DMS 273 treated with DMSO at 0.1 percent for 48 hours (cell line): ENCODE measurements around the gene ZMYM2.

Source experiments
- DNase-seq: peaks from one replicate; lab custom pipeline; 2025; lab: John Stamatoyannopoulos, UW

Gene ZMYM2

GRCh38 chr13:20045950-20046548, 87.5 kb downstream of the ZMYM2 start:
- DNase-seq, result no peak

DNA sequence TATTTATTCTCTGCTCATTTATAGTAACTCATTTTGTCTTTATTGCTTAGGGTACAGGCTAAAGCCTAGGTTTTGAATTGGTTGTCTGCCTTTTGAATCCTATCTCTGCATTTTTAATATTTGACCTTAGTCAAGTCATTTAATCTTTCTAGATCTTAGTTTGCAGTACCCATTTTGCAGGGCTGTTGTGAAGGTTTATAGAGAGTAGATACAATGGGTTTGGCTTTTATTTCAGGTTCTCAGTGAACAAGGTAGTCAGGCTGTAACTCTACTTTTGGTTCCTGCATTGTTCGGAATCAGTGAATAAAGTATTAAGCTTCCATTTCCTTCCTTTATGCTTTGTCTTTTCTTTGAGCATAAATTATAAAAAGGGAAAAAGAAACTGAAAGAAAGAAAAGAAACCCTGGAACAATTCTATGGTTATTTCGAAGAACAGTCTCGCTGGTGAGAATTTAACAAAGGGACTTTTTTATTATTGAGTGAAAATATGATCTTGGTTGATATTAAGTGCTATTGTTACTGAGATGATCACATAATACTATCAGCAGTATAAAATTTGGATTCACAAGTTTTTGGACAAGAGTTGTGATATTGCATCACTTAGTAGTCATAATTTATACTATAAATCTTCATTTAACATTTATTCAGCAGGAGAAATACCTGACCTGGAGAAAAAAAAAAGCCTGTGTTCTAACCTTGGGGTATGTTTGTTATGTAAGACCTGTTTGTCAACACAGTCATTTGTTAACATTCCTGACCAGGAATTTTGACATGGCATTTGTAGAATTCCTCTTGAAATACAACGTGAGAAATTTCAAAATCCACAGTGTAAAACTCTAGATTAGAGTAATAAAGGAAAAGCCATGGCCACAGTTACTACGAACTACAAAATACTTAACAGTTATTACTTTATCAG, 91.3 kb downstream of the ZMYM2 start:
- no peak for DNase-seq

DNA sequence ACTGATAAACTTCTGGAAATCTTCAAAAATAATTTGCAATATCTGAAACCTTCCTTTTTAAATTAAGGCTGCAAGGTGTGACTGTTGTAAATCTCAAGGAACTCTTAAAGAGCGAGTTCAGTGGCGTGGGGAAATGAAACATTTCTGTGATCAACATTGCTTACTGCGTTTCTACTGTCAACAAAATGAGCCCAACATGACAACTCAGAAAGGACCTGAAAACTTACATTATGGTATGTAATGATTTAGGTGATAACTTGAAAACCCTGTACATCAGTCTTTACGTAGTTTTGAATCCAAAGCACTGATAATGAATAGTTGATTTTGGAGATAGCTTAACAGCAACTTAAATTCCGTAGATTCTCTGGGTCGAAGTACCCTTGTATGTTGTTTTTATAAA, 92.8 kb downstream of the ZMYM2 start:
- no peak for DNase-seq

DNA sequence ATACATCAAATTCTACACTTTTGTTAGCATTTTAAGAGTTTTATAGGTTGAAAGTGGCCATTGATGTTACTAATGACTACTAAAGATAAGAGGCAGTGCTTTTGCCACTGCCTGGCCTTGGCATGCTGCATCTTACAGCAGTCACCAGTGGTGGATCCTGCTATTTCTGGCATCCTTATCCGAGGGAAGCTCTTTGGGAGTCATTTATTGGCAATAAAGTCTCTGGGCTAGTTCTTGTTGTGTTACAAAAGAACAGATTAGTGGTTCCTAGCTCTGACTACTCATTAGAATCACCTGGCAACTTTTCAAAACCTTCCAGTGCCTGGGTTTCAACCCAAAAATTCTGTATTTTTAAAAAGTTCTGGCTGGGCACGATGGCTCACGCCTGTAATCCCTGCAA, 94.5 kb downstream of the ZMYM2 start:
- DNase-seq, result no peak

DNA sequence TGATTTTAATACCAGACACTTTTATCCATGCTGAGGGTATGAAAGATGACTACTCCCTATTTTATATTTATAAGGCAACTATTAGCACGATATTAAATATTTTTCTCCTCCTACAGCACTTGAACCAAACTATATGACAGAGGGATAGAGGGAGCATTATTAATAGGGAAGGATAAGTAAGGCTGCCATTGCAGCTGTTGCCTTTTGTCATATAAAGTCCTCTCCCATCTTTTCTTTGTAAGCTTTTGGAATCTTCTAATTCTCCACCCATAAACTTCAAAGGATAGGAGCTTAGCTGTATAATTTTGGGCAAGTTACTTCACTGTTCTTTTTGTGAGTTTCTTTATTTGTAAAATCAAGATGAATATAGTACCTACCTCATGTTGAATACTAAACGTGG, 95.4 kb downstream of the ZMYM2 start:
- no peak for DNase-seq

DNA sequence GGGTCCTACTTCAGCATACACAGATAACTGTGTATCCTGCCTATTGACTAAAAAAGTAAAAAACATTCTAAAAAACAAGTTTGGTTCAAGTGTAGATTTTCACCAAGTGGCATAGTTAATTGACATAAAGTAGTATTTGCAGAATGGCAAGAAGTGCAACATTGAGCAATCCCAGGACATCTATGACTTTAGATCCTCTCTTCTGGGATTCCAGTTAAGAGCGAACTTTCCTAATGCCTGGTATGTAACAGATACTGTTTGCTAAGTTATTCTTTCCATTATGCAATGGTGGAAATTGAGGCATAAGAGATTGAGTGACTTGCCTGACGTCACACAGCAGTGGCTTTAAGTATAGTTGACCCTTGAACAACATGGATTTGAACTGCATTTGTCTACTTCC, 96.1 kb downstream of the ZMYM2 start:
- DNase-seq, result no peak

DNA sequence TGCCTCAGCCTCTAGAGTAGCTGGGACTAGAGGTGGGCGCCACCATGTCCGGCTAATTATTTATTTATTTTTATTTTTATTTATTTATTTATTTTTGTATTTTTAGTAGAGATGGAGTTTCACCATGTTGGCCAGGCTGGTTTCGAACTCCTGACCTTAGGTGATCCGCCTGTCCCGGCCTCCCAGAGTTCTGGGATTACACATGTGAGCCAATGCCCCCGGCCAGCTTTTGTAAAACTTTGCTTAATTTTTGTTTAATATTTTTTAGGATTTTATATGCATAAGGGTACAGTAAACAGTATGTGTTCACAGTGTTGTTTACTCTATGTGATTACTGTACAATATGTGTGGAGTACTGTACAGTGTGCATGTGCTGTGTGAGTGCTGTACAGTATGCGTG, 98.7 kb downstream of the ZMYM2 start:
- DNase-seq, result no peak

GRCh38 chr13:20057963-20058362, 99.4 kb downstream of the ZMYM2 start:
- DNase-seq, result no peak

GRCh38 chr13:20058476-20058875, 99.9 kb downstream of the ZMYM2 start:
- DNase-seq, result no peak

- DNase-seq, result no peak
Observed at GRCh38 chr13:20064128-20064527, 105.6 kb downstream of the ZMYM2 start.

DNA sequence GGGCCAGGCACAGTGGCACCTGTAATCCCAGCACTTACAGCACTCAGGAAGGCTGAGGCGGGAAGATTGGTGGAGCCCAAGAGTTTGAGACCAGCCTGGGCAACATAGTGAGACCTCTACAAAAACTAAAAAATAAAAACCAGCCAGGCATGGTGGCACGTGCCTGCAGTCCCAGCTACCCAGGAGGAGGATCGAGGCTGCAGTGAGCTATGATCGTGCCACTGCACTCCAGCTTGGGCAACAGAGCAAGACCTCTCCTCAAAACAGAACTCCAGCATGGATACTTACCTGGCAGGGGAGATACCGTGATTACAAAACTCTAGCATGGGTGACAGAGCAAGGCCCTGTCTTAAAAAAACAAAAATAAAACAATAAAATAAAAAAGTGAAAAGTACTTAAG, 107.0 kb downstream of the ZMYM2 start:
- DNase-seq, result no peak

DNA sequence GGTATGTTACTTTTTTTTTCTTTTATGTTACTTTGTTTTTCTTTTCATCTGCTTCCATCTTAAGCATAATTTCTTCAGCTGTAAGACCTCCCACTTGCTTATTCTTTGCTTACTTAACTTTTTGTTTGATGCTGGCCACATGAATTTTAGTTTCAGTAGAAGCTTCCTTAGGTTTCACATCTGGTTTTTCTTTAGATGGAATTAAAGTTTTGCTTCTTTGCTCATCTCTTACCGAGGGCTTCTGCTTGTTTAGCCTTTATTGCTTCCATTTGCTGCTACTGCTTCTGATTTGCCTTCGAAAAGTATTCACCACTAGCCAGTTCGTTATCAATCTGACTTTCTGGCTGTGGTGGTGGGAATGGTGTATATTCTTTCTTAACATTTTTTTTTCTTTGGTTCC, 111.4 kb downstream of the ZMYM2 start:
- no peak for DNase-seq

DNA sequence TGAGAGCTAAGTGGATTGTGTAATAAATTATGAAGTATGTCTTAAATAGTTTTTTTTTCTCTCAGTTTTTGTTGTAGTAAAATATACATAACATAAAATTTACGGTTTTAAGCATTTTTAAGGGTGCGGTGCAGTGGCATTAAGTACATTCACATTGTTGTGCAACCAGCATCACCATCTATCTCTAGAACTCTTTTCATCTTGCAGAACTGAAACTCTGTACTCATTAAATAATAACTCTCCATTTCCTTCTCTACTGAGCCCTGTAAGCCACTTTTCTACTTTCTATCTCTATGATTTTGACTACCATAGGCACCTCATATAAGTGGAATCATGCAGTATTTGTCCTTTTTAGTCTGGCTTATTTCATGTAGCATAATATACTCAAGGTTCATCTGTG, 115.2 kb downstream of the ZMYM2 start:
- DNase-seq, result no peak

DNA sequence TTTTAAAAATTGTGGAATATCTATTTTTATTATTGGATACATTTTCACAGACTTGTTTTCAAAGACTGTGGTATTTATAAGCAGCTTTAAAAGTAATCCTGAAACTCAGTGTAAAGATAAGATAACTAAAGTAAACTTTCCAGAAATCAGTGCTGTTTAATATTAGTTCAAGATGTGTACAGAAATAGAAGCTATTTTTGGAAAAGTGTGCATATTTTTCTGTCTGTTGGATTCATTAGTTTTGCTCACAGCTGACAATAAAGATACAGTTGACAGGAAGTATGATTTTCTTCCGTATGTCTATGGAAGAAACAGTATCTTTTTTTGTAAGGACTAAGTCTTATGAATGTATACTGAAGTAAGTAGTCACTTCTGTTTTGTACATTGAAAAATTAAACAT, 116.4 kb downstream of the ZMYM2 start:
- DNase-seq, result no peak

GRCh38 chr13:20077086-20077485, 118.6 kb downstream of the ZMYM2 start:
- no peak for DNase-seq

- DNase-seq, result no peak
Observed at GRCh38 chr13:20080377-20081164, 122.0 kb downstream of the ZMYM2 start.

DNA sequence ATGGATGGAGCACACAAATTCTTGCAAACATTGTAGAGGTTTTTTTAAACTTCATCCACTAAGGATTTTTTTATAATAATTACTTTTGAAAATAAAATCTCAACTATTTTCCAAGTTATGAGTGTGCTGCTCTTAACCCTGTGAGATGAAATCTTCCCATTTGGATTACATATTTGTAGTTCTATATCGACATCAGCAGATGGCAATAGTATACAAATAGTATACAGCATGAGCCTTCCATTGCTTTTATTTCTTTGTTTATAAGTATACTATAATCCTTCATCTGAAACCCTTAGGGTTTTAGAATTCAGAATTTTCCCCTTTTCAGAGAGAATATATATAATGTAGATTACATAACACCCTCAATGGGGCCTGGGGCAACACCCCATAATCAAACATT, 131.8 kb downstream of the ZMYM2 start:
- DNase-seq, result no peak

GRCh38 chr13:20093951-20094350, 135.4 kb downstream of the ZMYM2 start:
- no peak for DNase-seq

DNA sequence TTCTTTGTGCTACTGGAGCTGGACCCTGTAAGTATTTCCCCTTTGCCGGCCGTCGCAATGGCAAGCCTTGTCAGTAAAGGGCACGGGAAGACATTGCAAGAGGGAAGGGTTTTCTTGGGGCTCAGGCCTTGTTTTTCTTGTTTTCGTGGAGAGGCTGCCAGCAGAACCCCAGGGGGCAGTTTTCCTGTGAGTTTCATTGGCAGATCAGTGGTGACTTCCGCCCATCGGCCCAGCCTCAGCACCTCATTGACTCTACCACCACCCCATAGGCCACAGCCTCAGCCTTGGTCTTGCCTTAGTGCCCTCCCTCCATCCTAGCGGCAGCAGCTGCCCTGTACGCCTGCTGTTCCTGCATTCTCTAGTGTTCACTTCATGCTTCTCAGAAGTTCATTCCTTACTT, 140.8 kb downstream of the ZMYM2 start:
- no peak for DNase-seq

GRCh38 chr13:20101467-20102316, 143.2 kb downstream of the ZMYM2 start:
- DNase-seq, result no peak

DNA sequence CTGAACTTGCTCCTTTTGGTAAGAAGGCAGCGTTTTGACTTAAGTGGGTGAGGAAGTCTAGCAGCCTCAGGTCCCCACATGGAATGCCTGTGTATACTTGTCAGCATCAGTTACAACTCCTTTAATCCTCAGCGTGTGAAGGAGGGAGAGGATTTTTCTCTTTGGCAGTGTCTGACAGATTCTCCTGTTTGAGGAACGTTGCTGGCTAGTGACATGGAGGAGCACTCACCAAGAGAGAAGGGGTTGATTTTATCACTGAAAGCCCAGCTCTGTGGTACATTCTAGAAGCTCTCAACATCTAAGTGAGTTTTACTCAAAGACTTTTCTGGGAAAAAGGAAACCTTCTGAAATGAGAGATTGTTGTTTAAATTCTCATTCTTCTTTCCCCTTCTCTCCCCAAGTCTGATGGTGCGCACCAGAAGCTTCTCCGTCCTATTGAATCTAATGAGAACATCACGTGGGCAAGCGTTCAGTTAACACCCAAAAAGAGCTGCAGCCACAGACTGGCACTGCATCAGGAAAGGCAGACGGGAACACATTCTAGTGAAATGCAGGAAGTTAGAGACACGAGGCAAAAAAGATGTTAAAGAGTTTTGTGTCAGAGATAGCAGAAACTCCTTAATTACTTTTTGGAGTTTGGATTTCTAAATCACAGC, 144.1 kb downstream of the ZMYM2 start:
- no peak for DNase-seq
